HG03460 (cell line): ENCODE data around the gene WDR77.
A peak's percentile ranks its signal among the peaks of the same experiment; 100 is the strongest.

ENCODE experiments used
- ATAC-seq: cut with Tn5 transposase; IDR thresholded peaks from one replicate; pipeline ENCODE4 v1.9.1; 2021; ENCODE audit not compliant: unreplicated experiment

WDR77 gene

DNA sequence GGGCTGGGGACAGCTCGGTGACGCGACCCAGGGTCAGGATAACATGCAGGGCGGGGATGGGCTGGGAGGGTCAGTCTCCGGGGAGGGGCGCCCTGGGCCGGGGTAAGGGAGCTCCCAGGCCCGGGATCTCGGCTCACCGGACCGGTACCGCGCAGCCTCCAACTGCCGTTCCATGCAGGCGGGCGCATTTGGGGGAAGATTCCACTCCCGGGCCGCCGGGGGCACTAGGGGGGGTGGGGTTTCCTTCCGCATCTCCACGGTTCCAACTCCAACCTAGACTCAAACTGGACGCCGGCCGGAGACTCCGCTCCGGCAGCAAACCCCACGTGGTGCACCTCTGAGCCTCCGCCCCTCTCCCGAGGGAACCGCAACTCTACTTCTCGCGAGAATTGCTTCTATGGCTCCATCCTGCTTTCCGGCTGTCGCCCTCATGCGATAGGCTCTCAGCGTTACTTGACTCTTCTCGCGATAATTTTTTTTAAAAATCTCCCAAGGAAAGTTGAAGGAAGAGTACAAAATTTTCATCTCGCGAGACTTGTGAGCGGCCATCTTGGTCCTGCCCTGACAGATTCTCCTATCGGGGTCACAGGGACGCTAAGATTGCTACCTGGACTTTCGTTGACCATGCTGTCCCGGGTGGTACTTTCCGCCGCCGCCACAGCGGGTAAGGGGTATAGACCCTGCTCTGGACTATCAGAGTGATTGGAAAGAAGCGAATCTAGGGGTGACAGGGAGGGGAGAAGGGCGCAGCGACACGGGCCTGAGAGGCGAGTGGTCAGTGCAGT lies at the start of gene WDR77, which contains the start of gene ATP5PB:
WDR77 (minus strand) TSS at position 339 of the 785 bp plus-strand sequence; CDS start at position 252, 87 bp downstream.
ATP5PB (plus strand) TSS at position 547 of the 785 bp plus-strand sequence; CDS start at position 625, 78 bp downstream.
- peak; percentile 87 for ATAC-seq

DNA sequence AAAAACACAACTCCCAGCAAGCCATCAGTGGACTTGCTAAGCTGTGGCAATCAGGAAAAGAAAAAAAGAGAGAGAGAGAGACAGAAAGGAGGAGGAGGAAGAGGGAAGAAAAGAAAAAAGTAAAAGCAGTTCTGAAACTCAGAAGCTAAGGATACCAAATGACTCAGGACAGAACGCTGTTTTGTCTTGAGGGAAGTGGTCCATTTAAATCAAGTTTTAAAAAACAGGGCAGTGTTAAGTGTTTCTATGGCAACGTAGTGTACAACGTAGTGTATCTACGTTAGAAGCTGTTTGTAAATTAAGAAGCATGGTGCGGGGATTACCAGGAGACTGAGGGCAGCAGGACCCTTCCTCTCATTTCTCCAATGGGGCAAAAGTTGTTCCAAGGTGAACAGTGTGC lies 48.5 kb upstream of the WDR77 start:
- no peak for ATAC-seq

DNA sequence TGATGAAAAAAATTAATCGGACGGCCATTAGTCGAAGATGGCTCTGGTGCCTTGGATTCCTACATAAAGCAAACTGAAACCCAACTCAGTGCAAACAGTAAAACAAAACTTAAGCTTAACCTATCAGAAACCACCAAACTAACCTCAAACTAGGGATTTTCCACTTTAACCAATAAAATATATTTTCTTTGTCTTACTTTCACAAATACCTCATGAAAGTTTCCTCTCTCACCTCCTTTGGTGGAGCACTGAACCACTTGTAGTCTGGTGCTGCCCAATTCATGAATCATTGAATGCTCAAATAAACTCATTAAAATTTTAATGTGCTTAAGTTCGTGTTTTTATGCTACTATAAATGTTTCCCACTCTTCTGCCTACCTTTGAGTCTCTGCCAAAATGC lies 47.3 kb upstream of the WDR77 start:
- ATAC-seq = no peak

DNA sequence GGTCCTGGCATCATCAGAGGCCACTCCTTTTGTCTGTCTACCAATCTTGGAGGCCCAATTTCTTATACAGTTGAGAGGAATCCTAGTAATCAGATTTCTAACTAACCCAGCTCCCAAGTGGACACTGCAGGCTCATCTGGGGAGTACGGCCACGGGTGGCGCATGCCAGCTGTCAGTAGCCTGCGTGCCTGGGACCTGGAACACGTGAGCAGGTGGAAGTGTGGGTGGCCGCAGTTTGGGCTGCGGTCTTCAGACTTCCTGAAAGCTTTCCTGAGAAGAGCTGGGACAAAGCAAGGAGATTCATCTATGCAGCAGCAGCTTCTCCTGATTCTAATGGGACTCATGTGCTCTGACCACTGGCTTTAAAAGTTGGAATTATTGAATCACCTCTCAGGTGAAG lies 42.0 kb upstream of the WDR77 start:
- no peak for ATAC-seq

DNA sequence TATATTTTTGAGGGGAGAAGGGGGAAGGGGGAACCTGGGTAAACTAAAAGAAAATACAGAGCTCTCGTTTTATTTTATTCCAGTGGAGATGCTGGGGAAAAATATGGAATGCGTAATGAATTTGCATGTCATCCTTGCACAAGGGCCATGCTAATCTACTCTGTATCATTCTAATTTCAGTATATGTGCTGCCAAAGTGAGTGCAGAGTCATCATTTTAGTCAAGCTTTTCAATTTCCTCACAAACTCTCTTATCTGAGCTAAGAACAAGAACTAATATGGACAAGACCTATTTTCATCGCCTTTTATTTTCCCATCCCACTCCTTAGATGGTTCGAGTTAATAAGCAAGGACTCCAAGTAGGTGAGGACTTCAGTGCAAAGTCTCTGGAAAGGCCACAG lies 41.2 kb upstream of the WDR77 start:
- no peak for ATAC-seq

DNA sequence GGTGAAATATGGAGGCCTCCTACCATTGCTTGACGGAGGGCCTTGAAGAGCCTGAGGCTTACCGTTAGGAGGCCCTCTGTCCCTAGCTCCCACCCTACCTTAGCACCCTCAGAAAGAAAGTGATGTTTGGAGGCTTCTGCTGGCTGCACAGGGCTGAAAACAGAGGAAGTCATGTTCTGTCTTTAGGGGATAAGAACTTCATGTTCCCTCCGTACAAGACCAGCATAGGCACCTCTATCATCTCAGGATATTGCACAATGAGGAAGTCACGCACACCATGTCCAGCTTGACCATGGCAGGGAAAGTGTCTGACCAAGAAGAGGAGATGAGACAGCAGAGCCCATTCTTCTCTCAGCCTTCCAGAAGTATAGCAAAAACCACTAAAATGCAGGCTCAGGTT lies 40.5 kb upstream of the WDR77 start:
- no peak for ATAC-seq

DNA sequence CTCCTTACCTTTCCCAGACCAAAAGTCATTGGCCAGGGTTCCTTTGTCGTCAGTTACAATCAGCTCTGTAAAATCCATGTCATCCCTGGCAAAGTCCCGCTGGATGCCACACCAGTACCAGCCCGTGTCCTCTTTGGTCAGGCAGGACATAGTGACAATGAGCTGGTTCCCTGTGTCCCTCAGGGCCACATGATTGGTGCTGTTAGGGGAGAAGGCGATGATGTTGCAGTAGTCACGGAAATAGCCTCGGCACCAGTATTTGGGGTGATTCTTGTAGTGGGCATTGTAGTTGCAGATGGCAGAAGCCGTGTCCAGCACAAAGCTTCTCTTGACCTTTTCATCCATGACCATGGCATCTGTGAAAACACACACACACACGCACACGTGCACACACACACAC lies 39.6 kb upstream of the WDR77 start:
- no peak for ATAC-seq

DNA sequence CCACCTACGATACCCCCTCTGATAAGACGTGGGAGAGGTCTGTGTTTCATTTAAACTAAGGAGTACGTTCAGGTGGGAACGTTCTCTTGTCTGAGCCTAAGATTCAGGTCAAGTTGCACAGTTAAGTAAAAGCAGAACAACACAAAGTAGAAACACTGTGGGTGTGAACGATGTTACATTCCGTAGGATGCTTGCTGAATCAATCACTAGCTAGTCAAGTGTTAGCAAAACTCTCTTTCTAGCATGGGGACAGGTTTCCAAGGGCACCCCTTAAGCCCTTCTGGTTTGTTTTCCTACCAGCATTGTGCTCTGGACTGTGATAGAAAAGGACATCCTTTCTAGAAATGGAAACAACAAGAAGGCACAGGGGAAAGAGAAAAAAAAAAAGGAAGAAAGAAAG lies 38.1 kb upstream of the WDR77 start:
- ATAC-seq = no peak

DNA sequence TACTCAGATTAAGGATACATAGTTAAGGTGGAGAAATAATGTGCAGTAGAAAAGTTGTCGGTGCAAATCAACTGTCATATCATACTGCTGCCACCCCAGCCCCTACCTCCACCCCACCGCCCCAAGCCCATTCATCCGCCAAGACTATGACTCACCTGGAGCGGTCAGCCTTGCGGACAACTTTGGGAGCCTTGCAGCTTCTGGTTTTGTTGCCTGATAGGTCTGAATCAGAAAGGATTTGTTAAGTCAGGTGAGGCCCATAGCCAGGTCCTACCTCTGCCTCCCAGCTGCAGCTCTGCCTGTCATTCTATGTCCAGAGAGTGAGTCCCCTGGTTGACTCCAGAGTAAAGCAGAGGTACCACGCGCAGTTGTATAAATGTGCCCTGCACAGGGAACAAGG lies 37.4 kb upstream of the WDR77 start:
- ATAC-seq = no peak

DNA sequence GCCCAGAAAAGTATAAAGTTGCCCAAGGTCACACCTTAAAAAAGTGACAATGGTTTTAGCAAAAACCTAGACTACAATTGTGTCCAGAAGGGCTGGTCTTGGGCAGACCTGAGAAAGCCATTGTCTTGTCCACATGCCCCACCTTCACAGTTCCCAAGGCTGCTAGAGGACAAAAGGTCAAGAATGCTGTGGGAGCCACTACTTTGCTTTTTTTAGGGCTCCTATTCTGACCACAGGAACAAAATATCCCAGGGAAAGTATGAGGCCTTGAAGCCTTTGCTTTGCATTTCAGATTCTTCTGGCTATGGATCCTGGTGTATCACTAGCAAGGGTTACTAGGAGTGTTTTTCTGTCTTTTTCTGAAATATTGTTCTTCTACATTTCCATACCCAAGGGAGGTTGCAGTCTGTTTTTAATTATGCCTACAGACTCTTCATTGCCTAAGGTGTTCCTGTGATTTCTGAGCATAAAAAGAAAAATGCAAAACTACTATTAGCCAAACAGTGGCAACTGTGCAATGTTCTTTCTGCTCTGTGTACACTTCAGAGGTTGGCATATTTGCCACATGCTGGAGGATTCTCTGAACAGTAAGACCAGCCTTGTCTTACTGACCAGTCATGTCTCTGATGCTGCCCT lies 35.5 kb upstream of the WDR77 start:
- no peak for ATAC-seq

DNA sequence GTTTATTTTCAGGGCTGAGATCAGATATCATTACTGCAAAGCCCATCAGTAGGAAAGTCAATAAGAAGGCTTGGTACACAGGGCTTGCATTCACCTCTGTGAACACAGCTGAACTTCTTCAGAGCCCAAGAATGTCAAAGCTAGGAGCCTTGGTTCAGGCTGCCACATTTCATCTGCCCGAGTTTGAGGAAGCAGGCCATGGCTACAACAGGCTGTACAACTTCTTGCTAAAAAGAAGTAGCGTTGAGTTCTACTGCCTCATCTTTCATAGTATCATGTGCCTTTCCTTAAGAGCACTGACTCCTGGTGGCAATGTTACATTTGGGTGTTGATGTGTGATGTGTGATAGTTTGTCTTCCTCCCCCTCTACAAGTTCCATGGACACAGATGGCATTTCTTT lies 34.8 kb upstream of the WDR77 start:
- ATAC-seq = no peak

DNA sequence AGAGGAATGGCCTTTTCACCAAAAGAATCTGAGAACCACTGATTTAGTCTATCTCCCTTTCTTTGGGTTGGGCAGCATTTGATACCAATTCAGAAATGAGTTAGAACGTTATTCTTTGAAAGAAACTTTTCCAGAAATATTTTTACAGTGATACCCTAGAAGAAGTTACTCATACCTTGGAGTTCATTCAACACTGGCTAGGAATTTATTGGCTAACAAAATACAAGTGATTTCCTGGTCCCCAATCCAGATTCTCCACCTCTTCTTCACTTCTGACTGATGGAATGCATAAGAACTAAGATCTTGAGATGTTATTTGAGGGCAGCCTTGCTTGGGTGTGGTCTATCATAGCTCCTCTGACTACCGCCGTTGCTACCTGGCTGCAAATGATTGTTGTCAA lies 34.1 kb upstream of the WDR77 start:
- ATAC-seq = no peak

DNA sequence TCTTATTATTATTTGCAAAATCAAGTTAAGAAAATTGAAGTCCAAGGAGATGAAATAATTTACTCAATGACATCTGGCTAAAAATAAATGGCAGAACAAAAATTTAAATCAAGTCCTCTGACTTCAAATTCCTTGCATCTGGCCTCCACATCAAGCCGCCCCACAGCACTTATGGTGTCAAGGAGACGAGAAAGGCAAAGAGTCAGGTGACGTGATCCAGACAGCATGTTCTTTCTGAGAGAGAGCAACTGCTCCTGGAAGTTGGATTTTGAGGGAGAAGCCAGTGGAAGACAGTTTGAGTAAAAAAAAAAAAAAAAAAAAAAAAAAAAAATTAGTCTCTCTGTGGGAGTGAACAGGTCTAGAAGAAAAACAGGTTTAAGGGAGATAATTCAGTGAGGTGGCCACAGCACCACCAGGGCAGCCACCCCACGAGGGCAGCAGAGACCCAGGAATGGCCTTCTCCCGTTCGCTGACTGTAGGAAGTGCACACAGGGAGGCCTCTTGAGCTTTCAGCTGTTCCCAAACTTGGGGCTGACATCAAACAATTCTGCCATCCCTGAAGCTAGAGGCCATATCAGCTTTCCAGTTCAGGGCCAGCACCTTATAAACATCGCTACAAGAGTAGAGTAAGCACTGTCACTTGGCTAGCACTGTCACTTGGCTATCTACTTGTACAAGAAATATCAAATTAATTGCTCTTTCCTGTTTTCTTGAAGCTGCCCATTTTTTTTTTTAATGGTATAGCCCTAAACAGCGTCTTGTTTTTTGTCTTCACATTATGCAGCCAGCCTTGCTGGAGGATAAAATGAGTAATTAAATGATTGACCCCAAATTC lies 32.5 kb upstream of the WDR77 start:
- ATAC-seq = no peak

DNA sequence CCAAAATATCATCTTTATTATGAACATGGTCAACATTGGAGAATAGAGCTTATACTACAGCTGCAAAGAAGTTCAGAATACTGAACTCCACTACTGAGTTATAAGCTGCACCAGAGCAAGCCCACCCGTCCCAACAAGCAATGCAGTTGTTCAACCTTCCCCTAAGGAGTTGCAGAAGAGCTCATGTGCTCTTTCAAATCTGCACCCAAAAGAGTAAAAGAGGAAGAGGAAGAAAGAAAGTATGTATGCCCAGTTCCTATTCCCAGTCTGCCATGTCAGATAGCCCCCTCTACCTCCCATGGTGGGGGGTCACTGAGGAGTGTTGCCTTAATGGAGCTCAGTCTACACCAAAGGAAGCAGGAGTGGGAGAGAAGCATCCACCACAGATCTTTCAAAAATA lies 31.6 kb upstream of the WDR77 start:
- ATAC-seq = no peak

DNA sequence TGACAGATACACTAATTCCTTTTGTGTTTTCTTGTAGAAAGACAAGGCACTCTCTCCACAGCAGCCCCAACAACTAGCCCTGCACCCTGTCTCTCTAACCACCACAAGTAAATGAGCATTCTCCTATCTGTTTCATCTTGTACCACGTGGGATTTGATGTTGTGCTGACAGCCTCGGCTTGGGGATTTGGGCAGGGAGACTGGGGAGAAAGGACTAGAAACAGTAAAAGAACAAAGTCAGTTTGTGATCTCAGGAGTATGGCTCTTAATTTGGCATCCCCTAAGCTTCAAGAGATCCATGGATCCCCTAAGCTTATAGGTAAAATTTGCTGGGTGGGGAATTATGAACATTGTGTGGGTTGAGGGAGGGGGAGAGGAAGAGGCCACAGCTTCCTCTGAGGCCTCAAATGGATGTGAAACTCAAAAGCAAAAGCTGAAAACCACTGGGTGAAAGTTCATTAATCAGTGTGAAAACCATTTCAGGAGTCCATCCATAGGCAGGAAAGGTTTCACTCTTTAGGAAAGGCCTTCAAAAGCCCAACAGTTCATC lies 27.8 kb upstream of the WDR77 start:
- ATAC-seq = peak; percentile 71

DNA sequence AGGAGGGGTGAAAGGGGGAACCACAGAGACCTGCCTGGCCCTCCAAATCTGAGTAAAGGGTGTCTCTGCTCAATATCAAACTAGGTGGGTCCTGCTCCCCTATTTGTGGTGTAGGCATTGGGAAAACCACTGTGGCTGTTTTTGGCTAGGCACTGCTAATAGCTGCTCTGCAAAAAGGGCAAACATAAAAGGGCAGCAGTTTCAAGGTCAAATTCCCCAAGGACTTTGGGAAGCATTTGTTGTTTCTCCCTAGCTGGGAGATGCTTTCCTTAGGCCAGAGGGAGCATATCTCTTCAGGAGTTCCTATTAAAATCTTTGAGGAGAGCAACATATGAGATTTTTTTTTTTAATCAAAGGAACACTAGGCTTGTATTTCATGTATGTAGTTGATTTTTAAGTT lies 27.2 kb upstream of the WDR77 start:
- no peak for ATAC-seq

DNA sequence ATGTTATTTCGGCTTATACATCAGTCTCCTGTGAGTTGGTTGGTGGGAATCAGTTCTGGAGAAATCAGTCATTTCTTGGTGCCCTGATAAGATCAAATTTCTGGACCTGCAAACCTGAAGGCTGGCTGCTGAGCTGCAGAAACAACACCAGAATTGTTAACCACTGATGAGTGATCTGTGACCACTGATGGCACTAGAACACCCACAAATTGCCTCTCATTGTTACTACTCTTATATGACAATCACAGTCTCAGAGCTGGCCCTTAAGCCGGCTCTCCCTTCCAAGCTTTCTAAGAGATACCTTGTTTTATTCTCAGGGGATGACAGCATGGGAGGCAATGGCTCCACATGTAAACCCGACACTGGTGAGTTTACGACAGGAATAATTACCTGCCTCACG lies 26.6 kb upstream of the WDR77 start:
- peak; percentile 39 for ATAC-seq

DNA sequence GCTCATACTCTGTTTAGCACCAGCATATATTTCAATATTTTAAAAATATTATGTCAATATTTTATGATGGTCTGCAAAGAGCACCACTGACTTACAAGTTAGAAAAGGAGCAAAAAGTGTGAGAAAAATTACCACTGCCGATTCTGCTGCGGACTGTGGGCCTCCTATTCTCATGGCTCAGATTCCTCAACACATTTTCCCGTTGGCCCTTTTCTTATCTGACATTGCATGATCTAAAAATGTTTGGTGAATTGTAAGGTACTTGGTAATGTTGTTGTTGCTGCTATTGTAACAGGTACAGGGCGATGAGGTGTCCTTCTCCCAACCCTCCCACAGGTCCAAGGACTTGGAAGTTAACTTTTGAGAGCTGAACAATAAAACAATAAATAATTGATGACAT lies 25.5 kb upstream of the WDR77 start:
- ATAC-seq = no peak

DNA sequence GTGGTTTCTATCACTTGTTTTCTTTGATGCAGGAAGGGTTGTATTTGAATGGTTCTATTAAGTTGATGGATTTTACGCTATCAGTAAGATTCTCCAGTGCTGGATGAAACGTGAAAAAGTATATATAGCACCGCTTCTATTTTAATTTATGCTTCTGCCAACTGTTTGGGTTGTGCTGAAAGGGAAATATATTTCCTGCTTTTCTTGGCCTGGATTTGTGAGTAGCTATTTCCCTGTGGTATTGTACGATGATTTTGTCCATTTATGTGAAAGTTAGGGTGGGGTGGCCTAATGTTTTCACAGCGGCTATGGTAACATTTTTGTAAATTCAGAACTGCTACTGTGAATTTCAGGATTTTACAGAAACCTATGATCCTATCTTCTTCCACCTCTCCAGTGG lies 25.1 kb upstream of the WDR77 start:
- no peak for ATAC-seq

DNA sequence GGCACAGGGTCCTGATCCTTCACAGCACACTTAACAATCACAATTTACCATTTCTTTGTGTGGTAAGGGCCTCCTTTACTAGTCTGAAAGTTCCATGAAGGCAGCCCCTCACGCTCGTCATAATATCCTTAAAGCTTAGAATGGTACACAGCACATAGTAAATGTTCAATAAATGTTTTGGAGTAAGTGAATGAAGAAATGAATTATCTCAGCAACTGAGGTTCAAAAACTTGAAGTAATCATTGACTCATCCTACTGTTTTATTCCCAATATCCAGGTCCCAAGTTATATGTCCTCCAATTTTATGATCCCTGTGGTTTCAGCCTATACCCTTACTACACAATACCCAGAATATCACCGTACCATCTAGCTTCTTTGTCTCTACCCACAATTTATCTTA lies 22.5 kb upstream of the WDR77 start:
- no peak for ATAC-seq

DNA sequence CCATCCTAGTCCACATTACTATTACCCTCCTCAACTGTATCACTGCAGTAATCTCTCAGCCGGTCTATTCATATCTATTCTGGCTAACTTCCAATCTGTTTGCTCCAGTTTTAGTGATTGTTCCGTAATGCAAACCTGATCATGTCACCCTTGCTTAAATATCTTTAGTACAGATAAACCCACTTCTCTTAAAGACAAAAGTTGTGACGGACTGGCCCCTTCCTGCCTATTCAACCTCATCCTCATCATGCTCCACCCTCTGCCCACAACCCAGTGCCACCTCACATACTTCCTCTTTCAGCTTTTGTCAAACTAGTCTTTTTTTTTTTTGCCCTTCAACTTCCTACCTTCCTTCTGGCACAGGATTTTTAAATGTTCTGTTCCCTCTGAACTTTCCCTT lies 22.0 kb upstream of the WDR77 start:
- ATAC-seq = peak; percentile 75
